IPS DF 6.9 (cell line): Measurements from ENCODE around the gene AKAP1.
A peak's percentile ranks its signal among the peaks of the same experiment; 100 is the strongest.

Experiments
- DNase-seq: peaks from one replicate; pipeline ENCODE4 v3.0.0-alpha.2; 2013; ENCODE audit warnings: low read depth, low spot score
- H3K27ac ChIP-seq: one replicate; pipeline ENCODE4 v1.5.1; 2013; ENCODE audit warnings: low read length, control low read depth
- H3K27me3 ChIP-seq: 2 replicates; pipeline ENCODE4 v1.6.1; 2013; ENCODE audit warnings: mild to moderate bottlenecking, low read length; ENCODE audit not compliant: control insufficient read depth, insufficient read depth
- H3K36me3 ChIP-seq: 2 replicates; pipeline ENCODE4 v1.6.1; 2013; ENCODE audit warnings: low read length; ENCODE audit not compliant: control insufficient read depth, insufficient read depth
- H3K4me1 ChIP-seq: 2 replicates; pipeline ENCODE4 v1.6.1; 2013; ENCODE audit warnings: low read length; ENCODE audit not compliant: control insufficient read depth, insufficient read depth
- H3K4me3 ChIP-seq: 2 replicates; pipeline ENCODE4 v1.5.1; 2013; ENCODE audit warnings: mild to moderate bottlenecking, low read length
- H3K9me3 ChIP-seq: 2 replicates; pipeline ENCODE4 v1.6.1; 2013; ENCODE audit warnings: low read length, inconsistent platforms; ENCODE audit not compliant: control insufficient read depth, insufficient read depth
- whole genome bisulfite sequencing: extraction: QIAGEN DNeasy Blood & Tissue Kit; methylation state at CpG from one replicate; pipeline ENCODE4 v1.1.7; 2013; ENCODE audit warnings: mixed read lengths, missing lambda C conversion rate; ENCODE audit not compliant: insufficient read length, insufficient coverage; 5-methylcytosine and 5-hydroxymethylcytosine counted together

Gene AKAP1

DNA sequence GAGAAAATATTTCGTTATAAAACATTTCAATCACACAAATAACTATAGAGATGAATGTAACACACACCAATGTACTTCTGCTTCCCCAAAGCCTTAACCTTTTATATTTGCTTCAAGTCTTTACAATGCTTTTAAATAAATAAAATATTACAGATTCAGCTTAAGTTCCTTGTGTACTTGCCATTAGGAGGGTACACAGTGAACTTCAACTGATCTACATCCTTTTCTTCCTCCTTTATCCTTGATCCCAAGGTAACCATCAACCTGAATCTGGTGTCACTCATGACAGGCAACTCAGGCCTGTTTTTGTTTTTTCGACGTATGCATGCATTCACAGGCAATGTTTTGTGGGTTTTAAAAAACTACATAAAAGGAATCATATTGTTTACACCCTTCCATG lies 9.3 kb upstream of the AKAP1 start:
- no peak for DNase-seq
- H3K9me3 ChIP-seq, result no peaks in the 10 kb centered on the region
- no peak overlapping the region for H3K4me3 ChIP-seq
- no peaks in the 10 kb centered on the region for H3K4me1 ChIP-seq
- no peaks in the 10 kb centered on the region for H3K36me3 ChIP-seq
- no peak overlapping the region for H3K27ac ChIP-seq
- WGBS, result 100% methylated on average over 1 of the region's 3 CpGs
- H3K27me3 ChIP-seq, result no peaks in the 10 kb centered on the region

DNA sequence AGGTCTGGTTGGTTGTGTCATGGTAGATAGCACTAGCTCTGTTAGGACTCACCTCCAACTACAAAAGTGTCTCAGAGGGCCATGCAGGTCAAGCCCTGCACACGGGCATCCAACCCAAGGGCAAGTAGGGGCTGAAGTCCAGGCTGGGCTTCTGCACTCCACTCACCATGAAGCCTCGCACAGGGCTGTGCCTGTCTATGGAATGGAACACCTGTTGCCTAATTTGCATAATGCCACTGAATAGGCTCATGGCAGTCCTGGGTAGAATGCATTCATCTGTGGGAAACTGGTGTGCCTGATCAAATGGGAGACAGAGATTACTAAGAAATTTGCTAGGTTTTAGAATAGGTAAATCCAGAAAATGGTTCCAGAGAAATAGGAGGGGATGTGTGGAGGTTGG lies 8.0 kb upstream of the AKAP1 start:
- Histone ChIP-seq H3K36me3 (no peaks in the 10 kb centered on the region), H3K9me3 (no peaks in the 10 kb centered on the region), H3K27me3 (no peaks in the 10 kb centered on the region), H3K4me1 (no peaks in the 10 kb centered on the region), H3K27ac (no peak overlapping the region), H3K4me3 (no peak overlapping the region)
- DNase-seq, result no peak
- WGBS, result no CpG with 5 or more reads among the region's 2 CpGs

DNA sequence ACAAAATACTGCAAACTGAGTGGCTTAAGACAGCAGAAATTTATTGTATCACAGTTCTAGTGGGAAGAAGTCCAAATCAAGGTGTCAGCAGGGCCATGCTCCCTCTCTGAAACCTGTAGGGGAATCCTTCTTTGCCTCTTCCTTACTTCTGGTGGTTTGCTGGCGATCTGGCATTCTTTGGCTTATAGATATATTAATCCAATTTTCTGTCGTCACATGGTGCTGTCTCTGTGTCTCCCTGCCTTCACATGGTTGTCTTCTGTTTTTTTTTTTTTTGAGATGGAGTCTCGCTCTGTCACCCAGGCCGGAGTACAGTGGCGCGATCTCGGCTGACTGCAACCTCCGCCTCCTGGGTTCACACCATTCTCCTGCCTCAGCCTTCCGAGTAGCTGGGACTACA lies 6.8 kb upstream of the AKAP1 start:
- Histone ChIP-seq H3K4me1 (no peaks in the 10 kb centered on the region), H3K36me3 (no peaks in the 10 kb centered on the region), H3K27ac (no peak overlapping the region), H3K4me3 (no peak overlapping the region), H3K27me3 (no peaks in the 10 kb centered on the region), H3K9me3 (no peaks in the 10 kb centered on the region)
- no CpG with 5 or more reads among the region's 9 CpGs for WGBS
- no peak for DNase-seq

DNA sequence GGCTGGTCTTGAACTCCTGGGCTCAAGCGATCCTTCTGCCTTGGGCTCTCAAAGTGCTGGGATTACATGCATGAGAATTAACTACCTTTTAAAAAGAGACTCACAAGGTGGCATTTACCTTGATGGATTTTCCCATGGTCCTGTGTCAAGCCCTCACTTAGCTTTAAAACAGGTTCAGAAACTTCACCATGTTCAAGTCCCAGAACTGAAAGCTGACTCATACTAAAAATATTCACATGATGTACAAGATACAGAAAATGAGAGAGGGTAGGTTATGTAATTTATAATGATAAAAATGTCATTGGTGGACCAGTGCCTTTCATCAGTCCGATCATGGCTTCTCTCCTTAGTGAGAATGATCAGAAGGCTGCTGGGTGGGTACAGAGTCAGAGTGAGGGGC lies 4.3 kb upstream of the AKAP1 start:
- no CpG with 5 or more reads among the region's 2 CpGs for WGBS
- Histone ChIP-seq H3K4me3 (no peak overlapping the region), H3K27ac (no peak overlapping the region), H3K4me1 (no peaks in the 10 kb centered on the region), H3K36me3 (no peaks in the 10 kb centered on the region), H3K9me3 (no peaks in the 10 kb centered on the region), H3K27me3 (no peaks in the 10 kb centered on the region)
- no peak for DNase-seq

DNA sequence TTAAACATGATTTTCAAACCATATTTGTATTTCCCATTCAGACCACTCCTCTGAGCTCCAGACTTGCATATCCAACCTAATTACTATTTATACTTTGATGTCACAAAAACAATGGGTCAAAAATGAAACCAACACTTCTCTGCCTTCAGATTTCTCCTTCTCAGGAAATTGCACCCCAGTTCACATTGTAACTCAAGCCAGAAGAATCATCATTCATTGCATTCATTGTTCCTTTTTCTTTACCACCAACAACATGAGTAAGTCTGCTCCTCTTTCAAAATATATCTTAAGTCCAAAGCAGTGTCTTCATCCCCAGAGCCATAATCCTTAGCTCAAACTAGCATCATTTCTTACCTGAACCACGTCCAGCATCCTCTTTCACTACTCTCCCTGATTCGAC lies 2.6 kb upstream of the AKAP1 start:
- DNase-seq, result no peak
- H3K9me3 ChIP-seq, result no peaks in the 10 kb centered on the region
- H3K27ac ChIP-seq, result no peak overlapping the region
- no peaks in the 10 kb centered on the region; the same call in 1 of the 2 replicates for H3K27me3 ChIP-seq
- WGBS, result no CpG with 5 or more reads among the region's 2 CpGs
- no peak overlapping the region for H3K4me3 ChIP-seq
- H3K36me3 ChIP-seq, result no peaks in the 10 kb centered on the region
- peaks cover 2% of the 10 kb centered on the region; the same call in 1 of the 2 replicates for H3K4me1 ChIP-seq

DNA sequence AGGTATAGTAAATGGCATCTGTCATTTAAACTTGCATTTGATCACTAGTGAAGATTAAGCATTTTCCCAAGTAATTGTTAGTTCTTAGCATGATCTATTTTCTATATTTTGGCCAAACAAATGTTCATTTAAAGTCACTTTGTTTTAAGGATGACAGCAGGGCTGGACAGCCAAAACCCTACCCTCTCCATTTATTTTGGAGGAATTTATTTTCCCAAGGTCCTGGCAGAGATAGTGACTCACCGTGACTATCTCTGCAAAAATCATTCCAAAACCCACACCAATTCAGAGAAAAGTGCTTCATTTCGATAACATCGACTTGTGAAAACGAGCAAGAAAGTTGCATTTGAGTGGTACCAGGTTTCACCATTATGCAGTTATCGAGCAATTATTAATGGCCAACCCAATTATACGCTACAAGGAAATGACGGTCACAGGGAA lies 665 bp upstream of the AKAP1 start:
- Histone ChIP-seq H3K4me3 (peak overlapping the region; percentile 97; the same call in 1 of the 2 replicates), H3K36me3 (no peaks in the 10 kb centered on the region), H3K4me1 (peaks cover 2% of the 10 kb centered on the region; the same call in 1 of the 2 replicates), H3K9me3 (no peaks in the 10 kb centered on the region), H3K27me3 (no peaks in the 10 kb centered on the region; the same call in 1 of the 2 replicates), H3K27ac (no peak overlapping the region)
- no peak for DNase-seq
- WGBS, result no CpG with 5 or more reads among the region's 7 CpGs

DNA sequence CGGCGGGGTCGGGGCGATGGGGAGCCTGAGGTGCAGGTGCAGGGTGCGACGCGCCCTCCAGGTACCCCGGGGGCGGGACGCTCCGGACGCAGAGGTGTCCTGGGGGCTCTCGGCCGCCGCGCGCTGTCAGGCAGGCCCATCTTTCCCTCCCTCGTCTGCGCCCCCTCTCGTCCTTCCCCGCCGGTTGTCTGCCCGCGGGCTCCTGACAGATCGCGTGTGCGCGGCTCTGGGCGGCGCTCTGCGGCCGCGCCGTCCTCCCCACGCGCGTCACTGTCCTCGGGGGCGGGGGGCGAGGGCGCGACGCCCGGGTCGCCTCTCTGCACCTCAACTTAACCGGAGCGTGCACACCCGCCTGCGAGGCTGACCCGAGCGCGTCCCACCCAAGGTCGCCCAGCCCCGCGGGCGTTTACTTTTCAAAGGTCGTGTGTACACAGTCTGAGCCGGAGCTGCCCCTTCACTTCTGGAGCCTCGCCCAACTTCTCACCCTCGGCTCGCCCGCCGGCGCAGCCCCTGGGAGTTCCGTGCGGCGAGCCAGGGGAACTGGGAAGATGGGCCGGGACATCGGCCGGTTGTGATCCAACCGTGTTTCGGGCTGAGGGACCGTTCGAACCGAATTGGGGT lies 512 bp downstream of the AKAP1 start:
- Histone ChIP-seq H3K9me3 (no peaks in the 10 kb centered on the region), H3K27ac (no peak overlapping the region), H3K4me3 (peak overlapping the region; percentile 70; the same call in 1 of the 2 replicates), H3K27me3 (no peaks in the 10 kb centered on the region; the same call in 1 of the 2 replicates), H3K4me1 (peaks cover 3% of the 10 kb centered on the region), H3K36me3 (no peaks in the 10 kb centered on the region)
- WGBS, result no CpG with 5 or more reads among the region's 75 CpGs
- no peak for DNase-seq

DNA sequence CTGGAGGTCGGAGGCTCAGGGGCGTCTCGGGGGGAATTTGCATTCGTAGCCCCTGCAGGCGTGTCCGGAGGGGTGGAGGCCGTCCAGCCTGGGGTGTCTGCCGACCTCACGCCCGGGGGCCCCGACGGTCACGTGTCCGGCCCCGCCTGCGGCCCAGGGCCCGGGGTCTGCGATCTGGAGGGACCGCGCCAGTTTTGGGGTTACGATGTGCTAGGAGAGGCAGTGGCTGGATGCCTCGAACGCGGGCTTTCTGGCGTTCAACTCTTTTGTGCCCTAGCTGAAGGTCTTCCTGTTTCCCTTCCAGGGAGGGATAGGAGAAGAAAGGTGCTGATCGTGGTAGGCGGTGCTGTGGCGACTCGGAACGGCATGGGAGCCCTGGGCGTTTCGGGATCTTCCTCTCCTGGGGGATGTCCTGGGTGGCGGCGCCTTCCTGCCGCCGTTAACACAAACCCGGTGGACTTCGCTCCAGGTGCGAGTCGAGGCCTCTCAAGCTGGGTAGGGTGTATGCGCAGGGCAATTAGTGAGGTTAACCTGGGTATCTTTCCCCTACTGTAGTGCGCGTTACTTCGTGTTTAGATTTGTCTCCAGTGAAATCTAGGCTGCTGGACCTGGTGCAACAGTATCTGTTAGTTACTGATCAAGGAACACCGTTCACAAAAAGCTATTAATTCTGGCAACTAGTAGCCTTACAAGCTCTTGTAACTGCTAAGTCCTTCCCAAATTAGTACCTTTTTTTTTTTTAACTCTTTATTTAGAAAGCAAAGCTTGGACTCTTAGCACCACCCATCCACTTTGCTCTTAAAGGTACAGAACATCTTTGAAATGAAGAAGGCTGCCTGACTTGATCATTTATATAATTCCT lies 1.3 kb downstream of the AKAP1 start:
- H3K27me3 ChIP-seq, result no peaks in the 10 kb centered on the region; the same call in 1 of the 2 replicates
- no peaks in the 10 kb centered on the region for H3K36me3 ChIP-seq
- no peak overlapping the region for H3K27ac ChIP-seq
- H3K9me3 ChIP-seq, result no peaks in the 10 kb centered on the region
- peaks cover 8% of the 10 kb centered on the region for H3K4me1 ChIP-seq
- WGBS, result no CpG with 5 or more reads among the region's 45 CpGs
- no peak for DNase-seq
- H3K4me3 ChIP-seq, result peak overlapping the region; percentile 70; the same call in 1 of the 2 replicates

DNA sequence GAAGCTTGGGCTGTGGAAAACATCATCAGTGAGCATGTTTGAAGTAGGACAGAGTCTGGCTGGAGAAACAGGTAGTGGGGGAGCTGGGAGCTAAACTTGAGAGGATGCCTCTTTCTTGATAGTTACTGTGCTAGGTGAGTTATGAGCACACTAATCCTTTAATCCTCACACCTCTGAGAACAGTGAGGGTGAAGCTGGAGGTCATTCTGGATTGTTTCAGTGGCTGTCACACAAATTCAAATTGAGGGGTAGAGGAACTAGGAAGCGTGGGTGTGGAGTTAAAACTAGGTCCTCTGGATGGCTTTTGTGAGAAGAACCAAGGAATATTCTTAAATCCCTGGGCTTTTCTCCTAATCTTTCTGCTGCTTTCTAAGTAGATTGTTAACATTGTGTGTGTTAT lies 3.3 kb downstream of the AKAP1 start:
- Histone ChIP-seq H3K36me3 (no peaks in the 10 kb centered on the region), H3K4me1 (peaks cover 14% of the 10 kb centered on the region), H3K4me3 (no peak overlapping the region), H3K27ac (no peak overlapping the region), H3K9me3 (no peaks in the 10 kb centered on the region), H3K27me3 (no peaks in the 10 kb centered on the region; the same call in 1 of the 2 replicates)
- no peak for DNase-seq
- no CpG with 5 or more reads among the region's 1 CpG for WGBS

DNA sequence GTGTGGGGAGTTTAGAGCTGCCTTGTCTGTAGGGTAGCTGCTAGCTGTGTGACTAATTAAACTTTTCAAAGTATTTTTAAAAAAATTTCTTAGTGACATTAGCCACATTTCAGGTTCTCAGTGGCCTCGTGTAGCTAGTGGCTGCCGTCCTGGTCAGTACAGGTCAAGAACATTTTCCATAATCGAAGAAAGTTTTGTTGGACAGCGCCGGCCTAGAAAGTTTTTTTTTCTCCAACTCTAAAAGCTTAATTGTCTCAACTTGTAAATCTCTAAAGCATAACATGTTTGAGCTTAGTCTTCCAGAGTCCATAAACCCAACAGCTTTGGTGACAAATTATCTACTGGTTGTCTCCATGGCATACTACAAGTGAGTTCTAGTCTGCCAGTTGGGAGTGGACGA lies 4.3 kb downstream of the AKAP1 start:
- no peaks in the 10 kb centered on the region for H3K9me3 ChIP-seq
- WGBS, result no CpG with 5 or more reads among the region's 6 CpGs
- H3K36me3 ChIP-seq, result no peaks in the 10 kb centered on the region
- no peaks in the 10 kb centered on the region; the same call in 1 of the 2 replicates for H3K27me3 ChIP-seq
- H3K4me1 ChIP-seq, result peaks cover 14% of the 10 kb centered on the region
- DNase-seq, result no peak
- H3K4me3 ChIP-seq, result no peak overlapping the region
- H3K27ac ChIP-seq, result no peak overlapping the region
